Pancreas (tissue), 10 donors: Measurements from ENCODE around the gene NEURL4. TPM values are rescaled to one million over a fixed set of nuclear protein-coding genes. Genes with fewer than 3 reads are reported as not detected.

Experiments used
- ATAC-seq, 4 donors: fragments of 200-7000 bp; cut with Tn5 transposase; one replicate each; pipeline versions ENCODE4 v1.8.0 to v1.9.1; 2020; ENCODE audit warnings: mild to moderate bottlenecking in 4 of 4, moderate library complexity in 4 of 4
- DNase-seq, 6 donors: peaks; one replicate each; pipeline ENCODE4 v3.0.0-alpha.2; 2020
- FAIRE-seq: peaks from 2 replicates; lab custom pipeline; 2012; peaks lifted over from hg19 to GRCh38; lab: Jason Lieb, UNC
- H3K27ac ChIP-seq, 4 donors: fragments of 200-600 bp; sonication (generic); 1 replicate in 3 of 4; 2 replicates in 1 of 4; pipeline versions ENCODE4 v1.5.0 to v1.8.0; 2020
- H3K27me3 ChIP-seq, 4 donors: fragments of 200-600 bp; one replicate each; pipeline ENCODE4 v1.8.0; 2021
- H3K36me3 ChIP-seq, 3 donors: fragments of 200-600 bp; sonication (generic) in 1 of 3; one replicate each; pipeline versions ENCODE4 v1.5.0 to v1.8.0; 2020 to 2021
- H3K4me1 ChIP-seq, 3 donors: fragments of 200-600 bp; one replicate each; pipeline ENCODE4 v1.8.0; 2021
- H3K4me3 ChIP-seq, 4 donors: fragments of 200-600 bp; sonication (generic) in 2 of 4; one replicate each; pipeline versions ENCODE4 v1.5.0 to v1.8.0; 2020 to 2021
- H3K9me3 ChIP-seq, 4 donors: fragments of 200-600 bp; one replicate each; pipeline ENCODE4 v1.8.0; 2021
- WGBS, 2 donors: extraction: QIAGEN DNeasy Blood & Tissue Kit; methylation state at CpG; one replicate each; pipeline ENCODE4 v1.1.7; 2013; 5-methylcytosine and 5-hydroxymethylcytosine counted together
- intact Hi-C, 3 donors: fragments of 100-400 bp; cut with DNase I; formaldehyde crosslinking; loops; one replicate each; pipeline versions ENCODE4 v1.11.1 to v1.14.2; 2022
- polyA plus RNA-seq, 2 donors: library from polyadenylated mRNA; stranded (reverse); fragments of 200-250 nt; gene quantifications; one replicate each; pipeline ENCODE4 v1.2.3, GENCODE V29; 2013
- total RNA-seq, 6 donors: library from RNA; stranded (reverse); fragmentation: NEBNext Ultra II Directional in 4 of 6; extraction: Animal tissue kit (Norgen Biotek cat#: 25700) in 4 of 6; gene quantifications; one replicate each; pipeline versions ENCODE4 v1.2.1 to v1.2.4, GENCODE V29; 2021 to 2023
- TF ChIP-seq, protein P1 (sequence below), 4 donors: fragments of 200-600 bp; sonication (generic) in 3 of 4; IDR thresholded peaks; one replicate each; pipeline versions ENCODE4 v1.5.0 to v1.8.0; 2021; ENCODE audit warnings: antibody characterized with exemption in 4 of 4
- donor health status: healthy with polysubstance abuse.
- donor health status: DM: no; HTN: no; CAD: no; lungs with moderate emphysema.
- donor health status: DM: no; HTN: no; CAD: no.
- donor health status: control.
- donor health status: control.
- donor health status: Bipolar disorder and iron deficiency.
- donor health status: DM: yes; HTN: yes; CAD: no.
- donor health status: DM: no; HTN: no; CAD: no.
- donor health status: DM: no; HTN: no; CAD: no.
- donor health status: DM: yes; HTN: yes; CAD: no.

The NEURL4 gene
- total and polyA plus RNA-seq, 8 donors: 12.6 to 72.1 (median 18.3) TPM

DNA sequence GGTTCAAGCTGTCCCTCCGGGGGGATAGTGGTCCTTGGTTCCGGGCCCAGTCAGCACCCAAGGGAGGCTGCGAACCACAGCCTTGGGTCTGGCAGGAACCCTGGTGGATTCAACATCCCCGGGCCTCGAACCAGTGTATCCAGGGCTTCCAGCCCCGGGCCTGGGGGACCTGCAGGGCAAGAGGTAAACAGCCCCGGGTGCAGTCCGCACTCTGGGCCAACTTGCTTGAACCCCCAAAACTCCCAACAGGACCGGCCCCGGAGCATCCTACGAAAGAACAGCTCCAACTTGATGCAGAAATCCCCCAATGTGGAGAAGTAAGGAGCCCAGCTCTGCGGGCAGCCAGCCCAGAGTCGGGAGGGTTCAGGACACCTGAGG, 1.5 kb upstream of the NEURL4 start:
- intact Hi-C loops: no loop called here

DNA sequence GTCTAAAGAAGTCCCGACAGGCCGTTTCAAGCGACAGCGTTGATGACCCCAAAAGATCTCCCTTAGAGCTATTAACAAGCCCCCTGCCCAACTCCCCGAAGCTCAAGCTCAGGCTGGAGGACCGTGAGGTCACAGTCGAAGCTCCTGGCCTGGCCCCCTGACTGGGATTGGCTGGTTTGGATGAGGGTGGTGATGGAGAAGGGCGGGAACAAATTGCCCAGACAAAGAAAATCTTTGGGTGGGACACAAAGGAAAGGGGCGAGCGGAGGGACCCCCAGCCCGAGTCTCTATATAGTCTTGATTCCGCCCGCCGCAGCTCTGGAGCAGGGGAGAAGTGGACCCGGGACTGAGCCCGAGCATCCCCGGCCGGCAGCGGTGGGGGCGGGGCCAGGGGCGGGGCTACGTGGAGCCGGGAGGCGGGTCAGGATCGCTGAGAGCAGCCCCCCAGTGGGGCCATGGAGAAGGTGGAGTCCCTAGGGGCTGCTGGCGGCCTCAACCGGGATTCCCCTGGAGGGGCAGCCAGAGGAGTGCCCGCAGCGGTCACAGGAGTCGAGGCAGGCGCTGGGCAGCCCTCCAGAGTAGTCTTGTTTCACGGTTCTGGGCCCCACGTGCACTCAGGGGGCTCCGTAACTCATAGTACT, 982 bp upstream of the NEURL4 start:
- peaks cover 0 to 11% (median 4%) of the 10 kb centered on the region in 3 donors for H3K4me1 ChIP-seq
- TF ChIP-seq, protein P1, sequence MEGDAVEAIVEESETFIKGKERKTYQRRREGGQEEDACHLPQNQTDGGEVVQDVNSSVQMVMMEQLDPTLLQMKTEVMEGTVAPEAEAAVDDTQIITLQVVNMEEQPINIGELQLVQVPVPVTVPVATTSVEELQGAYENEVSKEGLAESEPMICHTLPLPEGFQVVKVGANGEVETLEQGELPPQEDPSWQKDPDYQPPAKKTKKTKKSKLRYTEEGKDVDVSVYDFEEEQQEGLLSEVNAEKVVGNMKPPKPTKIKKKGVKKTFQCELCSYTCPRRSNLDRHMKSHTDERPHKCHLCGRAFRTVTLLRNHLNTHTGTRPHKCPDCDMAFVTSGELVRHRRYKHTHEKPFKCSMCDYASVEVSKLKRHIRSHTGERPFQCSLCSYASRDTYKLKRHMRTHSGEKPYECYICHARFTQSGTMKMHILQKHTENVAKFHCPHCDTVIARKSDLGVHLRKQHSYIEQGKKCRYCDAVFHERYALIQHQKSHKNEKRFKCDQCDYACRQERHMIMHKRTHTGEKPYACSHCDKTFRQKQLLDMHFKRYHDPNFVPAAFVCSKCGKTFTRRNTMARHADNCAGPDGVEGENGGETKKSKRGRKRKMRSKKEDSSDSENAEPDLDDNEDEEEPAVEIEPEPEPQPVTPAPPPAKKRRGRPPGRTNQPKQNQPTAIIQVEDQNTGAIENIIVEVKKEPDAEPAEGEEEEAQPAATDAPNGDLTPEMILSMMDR (IDR thresholded peaks at IDR 0.05): no peak
- 1% methylated on average over 33 to 34 of the region's 34 CpGs for WGBS, 2 donors
- intact Hi-C loops: no loop called here
- H3K9me3 ChIP-seq: no peaks in the 10 kb centered on the region
- ATAC-seq (peak; percentile 36 to 72 (median 62)), FAIRE-seq (no peak), DNase-seq (peak; percentile 55 to 86 (median 78))
- H3K36me3 ChIP-seq: no peaks in the 10 kb centered on the region
- H3K27ac ChIP-seq: peak overlapping the region; percentile 71 to 91 (median 82)
- H3K4me3 ChIP-seq: peak overlapping the region; percentile 87 to 98 (median 96)
- H3K27me3 ChIP-seq: no peaks in the 10 kb centered on the region

More for the DNA sequence above, 1.5 kb upstream of the NEURL4 start:
- H3K9me3 ChIP-seq: no peaks in the 10 kb centered on the region
- H3K4me3 ChIP-seq: peak overlapping the region in 3 of 4 donors; percentile 95 to 98 (median 98)
- DNase-seq (peak in 3 of 6 donors; percentile 22 to 81 (median 26)), ATAC-seq (no peak), FAIRE-seq (no peak)
- TF ChIP-seq, protein P1 (IDR thresholded peaks at IDR 0.05): no peak
- WGBS, 2 donors: 53 to 54% methylated on average over 13 of the region's 13 CpGs
- no peaks in the 10 kb centered on the region for H3K27me3 ChIP-seq
- peaks cover 0 to 11% (median 4%) of the 10 kb centered on the region in 3 donors for H3K4me1 ChIP-seq
- no peaks in the 10 kb centered on the region for H3K36me3 ChIP-seq
- peak overlapping the region in 3 of 4 donors; percentile 71 to 91 (median 90) for H3K27ac ChIP-seq

DNA sequence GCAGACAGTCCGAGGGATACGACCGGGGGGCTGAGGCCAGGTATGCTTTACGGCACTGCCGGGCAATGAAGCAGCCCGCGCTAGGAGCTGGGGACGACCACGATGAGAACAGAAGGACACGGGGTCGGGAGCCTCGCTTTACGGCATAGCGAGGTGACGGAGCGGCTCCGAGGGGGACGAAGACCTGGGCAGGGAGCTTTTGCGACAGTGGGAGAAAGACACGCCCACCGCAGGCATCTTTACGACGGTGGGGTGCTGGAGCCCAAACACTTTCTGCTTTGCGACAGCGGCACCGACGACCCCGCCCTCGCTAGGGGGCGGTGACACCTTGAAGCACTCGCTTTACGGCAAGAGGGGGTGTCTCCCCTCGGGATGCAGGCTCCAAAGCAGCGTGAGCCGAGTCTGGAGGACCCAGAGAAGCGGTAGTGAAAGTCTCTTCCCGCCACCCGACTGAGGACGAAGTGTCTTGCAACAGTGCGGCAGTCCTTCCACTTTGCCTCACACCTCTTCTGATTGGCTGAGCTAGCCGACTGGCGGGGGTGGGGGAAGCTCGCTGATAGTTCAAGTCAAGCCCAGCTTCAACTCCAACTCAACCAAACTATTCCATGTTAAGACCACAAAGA, 350 bp upstream of the NEURL4 start:
- no peaks in the 10 kb centered on the region for H3K27me3 ChIP-seq
- FAIRE-seq (peak; percentile 81), DNase-seq (peak; percentile 93 to 99 (median 98)), ATAC-seq (peak; percentile 89 to 93 (median 90))
- TF ChIP-seq, protein P1 (IDR thresholded peaks at IDR 0.05): no peak
- no peaks in the 10 kb centered on the region for H3K9me3 ChIP-seq
- 0% methylated on average over 42 to 43 of the region's 43 CpGs for WGBS, 2 donors
- intact Hi-C loops: no loop called here
- peak overlapping the region; percentile 71 to 91 (median 82) for H3K27ac ChIP-seq
- H3K4me1 ChIP-seq: peaks cover 0 to 11% (median 4%) of the 10 kb centered on the region in 3 donors
- no peaks in the 10 kb centered on the region for H3K36me3 ChIP-seq
- H3K4me3 ChIP-seq: peak overlapping the region; percentile 87 to 98 (median 96)

DNA sequence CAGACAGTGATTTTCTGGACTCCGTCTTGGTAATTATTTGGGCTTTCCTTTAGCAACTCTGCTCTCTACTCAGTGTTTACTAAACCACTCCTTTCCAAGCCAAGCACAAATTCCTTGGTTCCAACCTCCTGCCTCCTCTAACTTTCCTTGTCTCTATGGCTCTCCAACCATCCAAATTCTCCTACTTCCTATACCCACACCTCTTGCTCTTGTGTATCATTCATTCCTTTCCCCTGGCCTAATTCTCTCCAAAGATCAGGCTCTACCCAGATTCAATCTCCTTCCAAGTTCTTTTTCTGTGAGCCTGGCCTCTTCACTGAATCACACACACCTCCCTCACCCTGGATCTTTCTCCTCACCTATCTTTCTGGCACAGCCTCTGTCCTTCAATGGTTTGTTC, 1.1 kb downstream of the NEURL4 start:
- FAIRE-seq: no peak
- Histone ChIP-seq H3K9me3 (no peaks in the 10 kb centered on the region), H3K4me3 (peak overlapping the region in 1 of 4 donors; percentile 98), H3K4me1 (peaks cover 0 to 11% (median 4%) of the 10 kb centered on the region in 3 donors), H3K27me3 (no peaks in the 10 kb centered on the region), H3K36me3 (peaks cover 0 to 10% (median 0%) of the 10 kb centered on the region in 3 donors), H3K27ac (no peak overlapping the region)
- intact Hi-C loops: no loop called here
- ATAC-seq: no peak
- WGBS, 2 donors: 60 to 62% methylated on average over 1 of the region's 1 CpG
- TF ChIP-seq, protein P1 (IDR thresholded peaks at IDR 0.05): no peak
- DNase-seq: no peak
